HG02798 (cell line): Measurements from ENCODE around the gene DDHD1.

Experiments
- ATAC-seq: cut with Tn5 transposase; IDR thresholded peaks from one replicate; pipeline ENCODE4 v1.9.1; 2021; ENCODE audit warnings: mild to moderate bottlenecking; ENCODE audit not compliant: unreplicated experiment, poor library complexity

DDHD1 gene

GRCh38 chr14:53003776-53004175 is 149.3 kb downstream of the DDHD1 start:
- no peak for ATAC-seq

GRCh38 chr14:53002576-53002975 is 150.5 kb downstream of the DDHD1 start:
- no peak for ATAC-seq

GRCh38 chr14:53001787-53002378 is 151.2 kb downstream of the DDHD1 start:
- no peak for ATAC-seq

GRCh38 chr14:52998376-52999015 is 154.6 kb downstream of the DDHD1 start:
- ATAC-seq = no peak

- no peak for ATAC-seq
Observed at GRCh38 chr14:52996493-52996892, 156.6 kb downstream of the DDHD1 start.

- ATAC-seq = no peak
Observed at GRCh38 chr14:52995998-52996397, 157.1 kb downstream of the DDHD1 start.

DNA sequence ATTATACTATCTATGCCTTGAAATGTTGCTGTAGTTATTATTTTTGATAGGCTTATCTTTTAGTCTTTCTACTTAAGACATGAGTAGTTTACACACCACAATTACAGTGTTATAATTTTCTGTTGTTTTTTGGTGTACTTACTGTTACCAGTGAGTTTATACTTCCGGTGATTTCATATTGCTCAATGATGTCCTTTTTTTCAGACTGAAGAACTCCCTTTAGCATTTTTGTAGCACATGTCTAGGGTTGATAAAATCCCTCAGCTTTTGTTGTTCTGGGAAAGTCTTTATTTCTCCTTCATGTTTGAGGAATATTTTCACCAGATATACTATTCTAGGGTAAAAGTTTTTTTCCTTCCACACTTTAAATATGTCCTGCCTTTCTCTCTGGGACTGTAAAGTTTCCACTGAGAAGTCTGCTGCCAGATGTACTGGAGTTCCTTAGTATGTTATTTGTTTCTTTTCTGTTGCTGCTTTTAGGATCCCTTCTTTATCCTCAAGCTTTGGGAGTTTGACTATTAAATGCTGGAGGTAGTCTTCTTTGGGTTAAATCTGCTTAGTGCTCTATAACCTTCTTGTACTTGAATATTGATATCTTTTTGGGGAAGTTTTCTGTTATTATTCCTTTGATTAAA is 160.8 kb downstream of the DDHD1 start:
- ATAC-seq = no peak

DNA sequence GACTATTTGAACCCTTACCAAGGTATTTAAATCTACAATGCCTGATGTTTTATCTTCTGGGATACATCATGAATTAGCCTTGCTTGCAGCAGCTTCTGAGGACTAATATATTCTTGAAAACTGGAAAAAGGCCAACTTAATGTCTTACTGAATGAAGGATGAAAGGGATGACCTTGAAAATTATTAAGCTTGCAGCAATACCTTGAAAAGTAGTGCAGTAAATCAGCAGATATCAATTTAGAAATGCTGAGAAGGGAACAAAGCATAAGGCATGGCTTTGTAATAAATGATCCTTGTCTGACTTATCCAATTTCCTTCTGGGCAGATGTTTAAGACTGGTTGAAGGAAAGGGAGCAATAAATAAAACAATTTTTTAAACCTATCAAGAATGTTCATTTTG is 165.0 kb downstream of the DDHD1 start:
- no peak for ATAC-seq

DNA sequence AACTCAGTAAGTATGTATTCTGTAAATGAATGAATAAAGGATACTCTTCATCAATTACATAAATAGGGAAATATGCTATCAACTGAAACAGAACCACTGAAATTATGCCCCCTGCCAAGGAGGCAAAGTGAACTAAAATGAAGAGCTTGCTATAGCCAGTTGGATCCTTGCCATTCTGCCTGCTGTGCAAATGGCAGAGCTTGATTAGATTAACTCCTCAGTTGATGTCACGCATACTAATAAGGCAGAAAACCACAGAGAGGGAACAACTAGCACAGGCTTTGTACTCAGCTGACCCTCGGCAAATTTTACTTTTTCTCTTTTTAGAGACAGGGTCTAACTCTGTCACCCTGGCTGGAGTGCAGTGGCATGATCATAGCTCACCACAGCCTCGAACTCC is 165.6 kb downstream of the DDHD1 start:
- no peak for ATAC-seq

DNA sequence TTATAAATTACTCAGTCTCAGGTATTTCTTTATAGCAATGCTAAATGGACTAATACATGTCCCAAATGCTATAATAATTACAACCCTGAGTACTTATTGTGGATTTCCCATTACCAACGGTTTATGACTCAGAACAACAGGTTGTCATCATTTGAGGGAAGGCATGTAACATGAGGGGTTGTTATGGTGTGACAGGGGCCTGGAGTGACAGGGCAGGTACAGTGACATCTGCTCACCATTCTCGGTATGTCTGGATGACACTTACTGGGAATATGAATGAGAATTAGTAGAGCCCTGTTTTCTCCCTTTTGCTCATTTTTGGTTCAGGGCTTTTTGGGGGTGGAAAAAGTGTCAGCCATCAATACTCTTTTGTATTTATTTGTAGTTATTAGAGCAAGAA is 166.1 kb downstream of the DDHD1 start:
- ATAC-seq = no peak
